K562 (cell line): ENCODE measurements around the gene HPCA. TPM values are rescaled to one million over a fixed set of nuclear protein-coding genes. Genes with fewer than 3 reads are reported as not detected.

Experiments
- ATAC-seq: fragments of 200-7000 bp; cut with Tn5 transposase; 3 replicates; pipeline ENCODE4 v1.9.1; 2020; ENCODE audit warnings: moderate library complexity
- BruUV-seq: library from RNA; stranded (reverse); fragments of 400-500 nt; replicated peaks from 2 replicates; lab custom pipeline; 2021; lab: Mats Ljungman, UMichigan
- CTCF ChIA-PET: fragments of 300-600 bp; formaldehyde crosslinking; extraction: SDS; loops from one replicate; lab custom pipeline; 2021; ENCODE audit warnings: low intra/inter-chr PET ratio; lab: Yijun Ruan, JAX
- POLR2A ChIA-PET: fragments of 300-600, 350-650 bp; sonication (Branson Sonifier 250); formaldehyde crosslinking; extraction: SDS; loops from one replicate; lab custom pipeline; 2021; ENCODE audit warnings: antibody characterized with exemption, inconsistent platforms; lab: Yijun Ruan, JAX
- DNase-seq, 4 experiments: peaks; one replicate each; pipeline versions ENCODE4 v3.0.0 to v3.0.0-alpha.2; 2011 to 2018; ENCODE audit warnings: low spot score in 3 of 4, mixed read lengths in 3 of 4; ENCODE audit errors: extremely low read depth in 1 of 4
- FAIRE-seq: peaks from 2 replicates; lab custom pipeline; 2011; peaks lifted over from hg19 to GRCh38; lab: Jason Lieb, UNC
- H2AFZ ChIP-seq: 2 replicates; pipeline ENCODE4 v1.6.0; 2011; ENCODE audit warnings: low read depth, low read length, control low read depth, inconsistent platforms
- H3K27ac ChIP-seq: fragments of 200-600 bp; 3 replicates; pipeline ENCODE4 v1.8.0; 2011; ENCODE audit warnings: low read depth, mild to moderate bottlenecking, control low read depth, inconsistent platforms, low read length, moderate library complexity, mixed read lengths; ENCODE audit errors: extremely low read depth
- H3K27me3 ChIP-seq, 2 experiments: fragments of 300-600 bp in 1 of 2; 2 replicates in 1 of 2; 3 replicates in 1 of 2; pipeline versions ENCODE4 v1.6.0 to v1.8.0; 2011; ENCODE audit warnings: inconsistent platforms in 2 of 2, low read length in 2 of 2, mild to moderate bottlenecking in 1 of 2, mixed read lengths in 1 of 2, moderate library complexity in 1 of 2; ENCODE audit not compliant: control insufficient read depth in 2 of 2, insufficient read depth in 2 of 2
- H3K36me3 ChIP-seq: fragments of 300-600 bp; 3 replicates; pipeline ENCODE4 v1.8.0; 2011; ENCODE audit warnings: mild to moderate bottlenecking, low read length, inconsistent platforms; ENCODE audit not compliant: control insufficient read depth, insufficient read depth
- H3K4me1 ChIP-seq, 2 experiments: fragments of 200-600 bp in 1 of 2; replicated peaks in 1 of 2; 2 replicates in 1 of 2; 3 replicates in 1 of 2; pipeline versions ENCODE4 v1.5.1 to v1.8.0; 2011; ENCODE audit warnings: inconsistent platforms in 2 of 2, low read length in 2 of 2, mild to moderate bottlenecking in 1 of 2, mixed read lengths in 1 of 2, moderate library complexity in 1 of 2; ENCODE audit not compliant: control insufficient read depth in 2 of 2, insufficient read depth in 2 of 2
- H3K4me2 ChIP-seq: 2 replicates; pipeline ENCODE4 v1.6.1; 2011; ENCODE audit warnings: low read length, control low read depth, inconsistent platforms, mixed read lengths; ENCODE audit not compliant: insufficient read depth
- H3K4me3 ChIP-seq: fragments of 200-600 bp; sonication (generic), shearing (Covaris generic); 2 replicates; pipeline ENCODE4 v1.5.1; 2016; ENCODE audit warnings: control low read depth, inconsistent platforms
- H3K79me2 ChIP-seq: fragments of 200-600 bp; 3 replicates; pipeline ENCODE4 v1.8.0; 2011; ENCODE audit warnings: low read length, inconsistent platforms; ENCODE audit not compliant: control insufficient read depth, insufficient read depth
- H3K9ac ChIP-seq, 2 experiments: 2 replicates each; pipeline versions ENCODE4 v1.6.0 to v1.6.1; 2011; ENCODE audit warnings: low read depth in 2 of 2, low read length in 2 of 2, control low read depth in 1 of 2, inconsistent platforms in 1 of 2, mild to moderate bottlenecking in 1 of 2, mixed read lengths in 1 of 2; ENCODE audit not compliant: insufficient read depth in 1 of 2
- H3K9me1 ChIP-seq: one replicate; pipeline ENCODE4 v1.6.0; 2011; ENCODE audit warnings: inconsistent platforms, mild to moderate bottlenecking, low read length, moderate library complexity; ENCODE audit not compliant: control insufficient read depth, insufficient read depth
- H3K9me3 ChIP-seq: replicated peaks from 2 replicates; pipeline ENCODE4 v1.5.1; 2011; ENCODE audit warnings: low read depth, low read length, inconsistent platforms; ENCODE audit not compliant: control insufficient read depth, insufficient read depth
- H4K20me1 ChIP-seq: replicated peaks from 2 replicates; pipeline ENCODE4 v1.6.1; 2011; ENCODE audit warnings: low read length, inconsistent platforms, mixed read lengths; ENCODE audit not compliant: control insufficient read depth, insufficient read depth
- CAMTA2 ChIP-seq: fragments of 250-450 bp; sonication (Bioruptor Pico); conservative IDR thresholded peaks from 2 replicates; pipeline ENCODE4 v1.5.1; 2022
- CBX1 ChIP-seq: sonication (generic); IDR thresholded peaks from 2 replicates; pipeline ENCODE4 v1.6.1; 2016; ENCODE audit warnings: antibody characterized with exemption, low read depth, mild to moderate bottlenecking
- KHSRP ChIP-seq: fragments of 450-650 bp; IDR thresholded peaks from 2 replicates; pipeline ENCODE4 v1.6.1; 2017
- MCM2 ChIP-seq: fragments of 450-650 bp; IDR thresholded peaks from 2 replicates; pipeline ENCODE4 v1.6.1; 2017; ENCODE audit warnings: low read depth, mild to moderate bottlenecking
- RBM17 ChIP-seq: fragments of 200-400 bp; formaldehyde crosslinking; IDR thresholded peaks from 2 replicates; pipeline ENCODE4 v1.6.1; 2017; ENCODE audit warnings: low read depth, mild to moderate bottlenecking, low read length, borderline replicate concordance
- SMAD1 ChIP-seq: fragments of 150-350 bp; IDR thresholded peaks from 2 replicates; pipeline ENCODE4 v1.6.1; 2014; ENCODE audit warnings: low read length, low read depth; ENCODE audit not compliant: partially characterized antibody
- ZBTB43 ChIP-seq: sonication (generic); formaldehyde crosslinking; IDR thresholded peaks from 2 replicates; pipeline ENCODE4 v1.8.0; 2023; ENCODE audit warnings: mild to moderate bottlenecking, missing genetic modification reagents
- ZNF398 ChIP-seq: fragments of 250-450 bp; sonication (Bioruptor Pico); IDR thresholded peaks from 2 replicates; pipeline ENCODE4 v1.8.0; 2021; ENCODE audit warnings: moderate library complexity, mild to moderate bottlenecking, inconsistent platforms
- WGBS: fragments of 100-300 bp; shearing (Covaris generic); methylation state at CpG from one replicate; pipeline ENCODE4 v1.1.6; 2016; ENCODE audit warnings: low coverage, mixed read lengths; ENCODE audit not compliant: insufficient coverage; ENCODE audit errors: missing lambda C conversion rate; 5-methylcytosine and 5-hydroxymethylcytosine counted together
- in situ Hi-C: fragments of 300-500 bp; cut with MboI; formaldehyde crosslinking; loops from 4 replicates; pipeline ENCODE4 v1.15.0; 2018; ENCODE audit warnings: inconsistent platforms, mixed read lengths
- intact Hi-C: fragments of 100-400 bp; cut with micrococcal nuclease; formaldehyde crosslinking; loops from 2 replicates; pipeline ENCODE4 v1.14.2; 2022
- polyA plus RNA-seq, 8 experiments: library from polyadenylated mRNA; depleted of rRNA in 4 of 8; stranded (reverse) in 5 of 8; unstranded in 3 of 8; fragments of >200 nt; fragmentation: Nextera tagmentation in 2 of 8; fragmentation: Illumina TruSeq in 1 of 8; extraction: Ambion mirVana in 2 of 8; extraction: Trizol in 1 of 8; gene quantifications; 2 replicates each; pipeline versions ENCODE4 v1.2.1 to v1.2.3, GENCODE V29; 2011 to 2014; ENCODE audit warnings: inconsistent platforms in 1 of 8, missing spikeins in 1 of 8
- total RNA-seq, 7 experiments: library from RNA; depleted of rRNA in 6 of 7; stranded (reverse); fragments of >200 nt in 6 of 7; fragmentation: Illumina TruSeq in 2 of 7; extraction: Trizol in 2 of 7; gene quantifications; 2 replicates each; pipeline versions ENCODE4 v1.2.1 to v1.2.3, GENCODE V29; 2011 to 2021; ENCODE audit warnings: low replicate concordance in 1 of 7

The HPCA gene
- total and polyA plus RNA-seq, 9 of the 15 experiments (the other 6 are each of a cell fraction or from before 2014, with no cell fraction given): not detected

GRCh38 chr1:32848354-32849063 lies 37.8 kb upstream of the HPCA start:
- no peaks in the 10 kb centered on the region for H4K20me1 ChIP-seq
- ChIA-PET CTCF (no interaction called here), POLR2A (interaction anchor here (1.2 kb wide), 2 partner anchors 12 to 31 kb away, joined by 3 read pairs; partner anchors contain the start of genes S100PBP and YARS1)
- intact Hi-C loops (no loop called here), in situ Hi-C loops (no loop called here)
- TF ChIP-seq RBM17 (no peak), ZBTB43 (CRISPR knock-in tag) (no peak), MCM2 (no peak), CAMTA2 (CRISPR knock-in tag) (0 out of 2 replicates have a peak, but pooled peaks have one; percentile 23), ZNF398 (CRISPR knock-in tag) (no peak), CBX1 (no peak), SMAD1 (no peak), KHSRP (no peak)
- TSS peak; percentile 19 for BruUV-seq
- H3K27me3 ChIP-seq: no peaks in the 10 kb centered on the region
- H3K4me3 ChIP-seq: no peak overlapping the region
- no peak overlapping the region for H2AFZ ChIP-seq
- peaks cover 44% of the 10 kb centered on the region for H3K36me3 ChIP-seq
- no peak overlapping the region for H3K9ac ChIP-seq
- H3K4me1 ChIP-seq: no peaks in the 10 kb centered on the region
- no peaks in the 10 kb centered on the region for H3K9me1 ChIP-seq
- H3K9me3 ChIP-seq: no peaks in the 10 kb centered on the region
- H3K27ac ChIP-seq: no peak overlapping the region
- DNase-seq: no peak
- no peak for FAIRE-seq
- 39% methylated on average over 2 of the region's 2 CpGs for WGBS
- H3K79me2 ChIP-seq: no peaks in the 10 kb centered on the region
- H3K4me2 ChIP-seq: no peak overlapping the region
- no peak for ATAC-seq
